PC-3 (cell line): ENCODE results near the gene RBM47. TPM values are rescaled to one million over a fixed set of nuclear protein-coding genes. Genes with fewer than 3 reads are reported as not detected.

Experiments used
- ATAC-seq: fragments of 200-7000 bp; cut with Tn5 transposase; 2 replicates; pipeline ENCODE4 v1.9.1; 2020; ENCODE audit warnings: mild to moderate bottlenecking, moderate library complexity
- BruUV-seq: library from RNA; stranded (reverse); fragments of 400-500 nt; replicated peaks from 2 replicates; lab custom pipeline; 2021; lab: Mats Ljungman, UMichigan
- CTCF ChIA-PET: fragments of 300-600 bp; sonication (Branson Sonifier 250); formaldehyde crosslinking; loops from one replicate; lab custom pipeline; 2022; ENCODE audit warnings: antibody characterized with exemption; lab: Charles Lee
- POLR2A ChIA-PET: fragments of 300-600 bp; sonication (Branson Sonifier 250); formaldehyde crosslinking; loops from one replicate; lab custom pipeline; 2022; ENCODE audit warnings: antibody characterized with exemption; ENCODE audit not compliant: unreplicated experiment; lab: Charles Lee
- DNase-seq: peaks from one replicate; pipeline ENCODE4 v3.0.0-alpha.2; 2015
- H2AFZ ChIP-seq: fragments of 300-600 bp; sonication (generic); 2 replicates; pipeline ENCODE4 v1.6.0; 2016; ENCODE audit warnings: antibody characterized with exemption, low read length
- H3F3A ChIP-seq: fragments of 300-600 bp; sonication (generic); one replicate; pipeline ENCODE4 v1.6.0; 2017; ENCODE audit warnings: antibody characterized with exemption, low read length, control low read depth, mild to moderate bottlenecking; ENCODE audit not compliant: unreplicated experiment
- H3K27ac ChIP-seq: fragments of 300-600 bp; sonication (generic); 2 replicates; pipeline ENCODE4 v1.5.1; 2016; ENCODE audit warnings: mild to moderate bottlenecking, low read length
- H3K27me3 ChIP-seq: fragments of 300-600 bp; sonication (generic); 2 replicates; pipeline ENCODE4 v1.6.1; 2016; ENCODE audit warnings: low read length, mixed read lengths
- H3K36me3 ChIP-seq: fragments of 300-600 bp; sonication (generic); 2 replicates; pipeline ENCODE4 v1.6.1; 2016; ENCODE audit warnings: low read depth, mixed run types, low read length, mixed read lengths
- H3K4me1 ChIP-seq: fragments of 300-600 bp; sonication (generic); 2 replicates; pipeline ENCODE4 v1.5.1; 2016; ENCODE audit warnings: low read length; ENCODE audit not compliant: insufficient read depth
- H3K4me2 ChIP-seq: fragments of 300-600 bp; sonication (generic); 2 replicates; pipeline ENCODE4 v1.6.0; 2016; ENCODE audit warnings: low read length
- H3K4me3 ChIP-seq: fragments of 300-600 bp; sonication (generic); 2 replicates; pipeline ENCODE4 v1.5.1; 2016; ENCODE audit warnings: mild to moderate bottlenecking, low read length, mixed read lengths
- H3K79me2 ChIP-seq: fragments of 300-600 bp; sonication (generic); 2 replicates; pipeline ENCODE4 v1.6.1; 2017; ENCODE audit warnings: low read length, mixed read lengths
- H3K9ac ChIP-seq: fragments of 300-600 bp; sonication (generic); 2 replicates; pipeline ENCODE4 v1.6.0; 2016; ENCODE audit warnings: mild to moderate bottlenecking, low read length
- H3K9me2 ChIP-seq: fragments of 300-600 bp; sonication (generic); replicated peaks from 2 replicates; pipeline ENCODE4 v1.6.1; 2016; ENCODE audit warnings: mixed run types, low read length, mixed read lengths
- H3K9me3 ChIP-seq: fragments of 300-600 bp; sonication (generic); 2 replicates; pipeline ENCODE4 v1.6.1; 2016; ENCODE audit warnings: low read length, mixed read lengths
- H4K20me1 ChIP-seq: fragments of 300-600 bp; sonication (generic); 2 replicates; pipeline ENCODE4 v1.6.1; 2016; ENCODE audit warnings: low read length, mixed read lengths
- CTCF ChIP-seq: fragments of 300-600 bp; sonication (generic); conservative IDR thresholded peaks from 2 replicates; pipeline ENCODE4 v1.5.1; 2017; ENCODE audit warnings: antibody characterized with exemption, low read depth, mild to moderate bottlenecking, low read length
- EZH2 ChIP-seq: fragments of 300-600 bp; sonication (generic); IDR thresholded peaks from one replicate; pipeline ENCODE4 v1.6.1; 2017; ENCODE audit warnings: antibody characterized with exemption, mild to moderate bottlenecking, low read length; ENCODE audit not compliant: unreplicated experiment
- EZH2phosphoT487 ChIP-seq: fragments of 300-600 bp; sonication (generic); IDR thresholded peaks from 2 replicates; pipeline ENCODE4 v1.6.1; 2018; ENCODE audit warnings: mild to moderate bottlenecking, antibody characterized with exemption, low read length, borderline replicate concordance
- intact Hi-C: fragments of 100-400 bp; cut with micrococcal nuclease; formaldehyde crosslinking; loops from 2 replicates; pipeline ENCODE4 v1.9.0; 2023
- total RNA-seq: library from RNA; depleted of rRNA; stranded (reverse); fragments of >200 nt; gene quantifications from 2 replicates; pipeline ENCODE4 v1.2.3, GENCODE V29; 2014

The RBM47 gene
- total RNA-seq, 1 experiment from 2014 or later = 34.7 TPM

GRCh38 chr4:40570348-40571077, 59.2 kb downstream of the RBM47 start:
- no peak overlapping the region; the same call in 1 of the 2 replicates for H3K4me3 ChIP-seq
- H3K79me2 ChIP-seq = no peaks in the 10 kb centered on the region
- no peaks in the 10 kb centered on the region for H3K9me3 ChIP-seq
- ATAC-seq (peak; percentile 77), DNase-seq (peak; percentile 40)
- ChIA-PET POLR2A (no interaction called here), CTCF (no interaction called here)
- no peaks in the 10 kb centered on the region for H3K36me3 ChIP-seq
- H3K9me2 ChIP-seq = no peaks in the 10 kb centered on the region
- H2AFZ ChIP-seq = no peak overlapping the region
- intact Hi-C loops = loop anchor here (10.0 kb wide), 2 partner anchors 54 to 256 kb away; partner anchors contain the start of gene RBM47
- H3K4me2 ChIP-seq = peak overlapping the region; percentile 62
- TF ChIP-seq EZH2phosphoT487 (no peak), EZH2 (no peak), CTCF (no peak)
- peaks cover 17% of the 10 kb centered on the region for H3K4me1 ChIP-seq
- BruUV-seq = no TSS peak
- H3K27me3 ChIP-seq = no peaks in the 10 kb centered on the region
- H4K20me1 ChIP-seq = no peaks in the 10 kb centered on the region
- H3K9ac ChIP-seq = peak overlapping the region; percentile 21; the same call in 1 of the 2 replicates
- no peaks in the 10 kb centered on the region for H3F3A ChIP-seq
- H3K27ac ChIP-seq = peak overlapping the region; percentile 80

- no peaks in the 10 kb centered on the region for H3K36me3 ChIP-seq
- no peaks in the 10 kb centered on the region for H3F3A ChIP-seq
- H3K79me2 ChIP-seq = no peaks in the 10 kb centered on the region
- intact Hi-C loops = no loop called here
- peaks cover 26% of the 10 kb centered on the region for H3K4me1 ChIP-seq
- ATAC-seq (no peak), DNase-seq (no peak)
- H2AFZ ChIP-seq = no peak overlapping the region
- H3K9me3 ChIP-seq = no peaks in the 10 kb centered on the region
- POLR2A ChIA-PET = no interaction called here
- CTCF ChIA-PET = no interaction called here
- H3K9ac ChIP-seq = no peak overlapping the region
- no peaks in the 10 kb centered on the region for H3K9me2 ChIP-seq
- 0 out of 2 replicates have a peak overlapping the region, but pooled peaks have one; percentile 36 for H3K27ac ChIP-seq
- no peak for TF ChIP-seq EZH2
- no peak for TF ChIP-seq EZH2phosphoT487
- no peak overlapping the region for H3K4me2 ChIP-seq
- no peaks in the 10 kb centered on the region for H4K20me1 ChIP-seq
- no TSS peak for BruUV-seq
- H3K4me3 ChIP-seq = no peak overlapping the region
- no peaks in the 10 kb centered on the region for H3K27me3 ChIP-seq
These were observed 64.7 kb downstream of the RBM47 start for GRCh38 chr4:40564815-40565483.

- ChIA-PET POLR2A (no interaction called here), CTCF (no interaction called here)
- ATAC-seq = peak; percentile 76
- BruUV-seq = no TSS peak
- no peak overlapping the region for H2AFZ ChIP-seq
- H3F3A ChIP-seq = no peaks in the 10 kb centered on the region
- no peaks in the 10 kb centered on the region for H3K27me3 ChIP-seq
- DNase-seq = peak; percentile 58
- no peak overlapping the region for H3K4me2 ChIP-seq
- H3K4me3 ChIP-seq = no peak overlapping the region
- no peak overlapping the region for H3K9ac ChIP-seq
- no peaks in the 10 kb centered on the region for H4K20me1 ChIP-seq
- H3K9me2 ChIP-seq = no peaks in the 10 kb centered on the region
- intact Hi-C loops = no loop called here
- peak overlapping the region; percentile 36; the same call in 1 of the 2 replicates for H3K27ac ChIP-seq
- H3K4me1 ChIP-seq = peaks cover 25% of the 10 kb centered on the region
- no peak for TF ChIP-seq EZH2phosphoT487
- H3K9me3 ChIP-seq = no peaks in the 10 kb centered on the region
- no peaks in the 10 kb centered on the region for H3K79me2 ChIP-seq
- no peaks in the 10 kb centered on the region for H3K36me3 ChIP-seq
These were observed 65.7 kb downstream of the RBM47 start for GRCh38 chr4:40564004-40564403.
